ENCODE results near the gene TMEM119. TPM values are rescaled to one million over a fixed set of nuclear protein-coding genes. Genes with fewer than 3 reads are reported as not detected.

TMEM119 gene
- total RNA-seq, 5 donors from 2014 or later (not counting 1 experiment from before 2014, with no cell fraction given): 0.13 to 3.9 (median 0.98) TPM

GRCh38 chr12:108622921-108623514, 25.1 kb upstream of the TMEM119 start:
- H3K4me1 Mint-ChIP-seq: peaks cover 71 to 90% (median 75%) of the 10 kb centered on the region in 3 donors
- Histone ChIP-seq H3K36me3 (ENCODE audit: control insufficient read depth in 2 of 2, extremely low read depth in 1 of 2, insufficient read depth in 1 of 2, low read length in 1 of 2) (peaks cover 29 to 79% of the 10 kb centered on the region in 2 donors), H3K27ac (ENCODE audit: low read length) (peak overlapping the region; percentile 78), H3K27me3 (replicated peaks in 1 of 2; ENCODE audit: control insufficient read depth in 2 of 2, extremely low read depth in 1 of 2, insufficient read depth in 2 of 2, low read length in 1 of 2) (no peaks in the 10 kb centered on the region), H3K4me1 (ENCODE audit: control insufficient read depth in 1 of 2, extremely low read depth in 1 of 2, insufficient read depth in 2 of 2, low read length in 2 of 2) (peaks cover 19 to 76% of the 10 kb centered on the region in 2 experiments), H3K9me3 (no peaks in the 10 kb centered on the region), H3K4me3 (ENCODE audit: control insufficient read depth in 1 of 2, extremely low read depth in 1 of 2, low read length in 1 of 2) (no peak overlapping the region)
- ChIA-PET CTCF (interaction anchor here in 1 of 2 donors (1.1 kb wide), 1 partner anchor 56 kb away, joined by 3 read pairs; no protein-coding TSS in a partner anchor), POLR2A (interaction anchor here in 1 of 2 donors (0.6 kb wide), 1 partner anchor 14 kb away, joined by 7 read pairs; no protein-coding TSS in a partner anchor)
- WGBS (ENCODE audit: insufficient coverage): 97% methylated on average over 12 of the region's 14 CpGs
- H3K36me3 Mint-ChIP-seq: peaks cover 54% of the 10 kb centered on the region
- no peaks in the 10 kb centered on the region for H3K9me3 Mint-ChIP-seq
- no peak for ATAC-seq (replicated peaks in 1 of 4)
- H3K27ac Mint-ChIP-seq: peak overlapping the region; percentile 82 to 90
- H3K4me3 Mint-ChIP-seq: peak overlapping the region in 1 of 3 donors; percentile 57
- DNase-seq: no peak
- no peaks in the 10 kb centered on the region for H3K27me3 Mint-ChIP-seq

- CTCF ChIA-PET: interaction anchor here (0.7 to 1.1 kb wide), 2 partner anchors 56 to 102 kb away, joined by 3 read pairs; no protein-coding TSS in a partner anchor
- Histone ChIP-seq H3K4me3 (ENCODE audit: control insufficient read depth in 1 of 2, extremely low read depth in 1 of 2, low read length in 1 of 2) (no peak overlapping the region), H3K27ac (ENCODE audit: low read length) (peak overlapping the region; percentile 78), H3K27me3 (replicated peaks in 1 of 2; ENCODE audit: control insufficient read depth in 2 of 2, extremely low read depth in 1 of 2, insufficient read depth in 2 of 2, low read length in 1 of 2) (no peaks in the 10 kb centered on the region), H3K36me3 (ENCODE audit: control insufficient read depth in 2 of 2, extremely low read depth in 1 of 2, insufficient read depth in 1 of 2, low read length in 1 of 2) (peaks cover 29 to 73% of the 10 kb centered on the region in 2 donors), H3K4me1 (ENCODE audit: control insufficient read depth in 1 of 2, extremely low read depth in 1 of 2, insufficient read depth in 2 of 2, low read length in 2 of 2) (peaks cover 19 to 76% of the 10 kb centered on the region in 2 experiments), H3K9me3 (no peaks in the 10 kb centered on the region)
- peak in 1 of 4 experiments; percentile 32 for ATAC-seq (replicated peaks in 1 of 4)
- Mint-ChIP-seq H3K4me3 (peak overlapping the region in 1 of 3 donors; percentile 57), H3K9me3 (no peaks in the 10 kb centered on the region), H3K27me3 (no peaks in the 10 kb centered on the region), H3K4me1 (peaks cover 72 to 91% (median 76%) of the 10 kb centered on the region in 3 donors), H3K36me3 (peaks cover 53% of the 10 kb centered on the region), H3K27ac (peak overlapping the region; percentile 82 to 90)
- POLR2A ChIA-PET: interaction anchor here in 1 of 2 donors (0.6 kb wide), 1 partner anchor 14 kb away, joined by 7 read pairs; no protein-coding TSS in a partner anchor
- DNase-seq: peak in 1 of 35 experiments; percentile 46
- 81% methylated on average over 2 of the region's 4 CpGs for WGBS (ENCODE audit: insufficient coverage)
These were observed 24.5 kb upstream of the TMEM119 start for GRCh38 chr12:108622421-108622820.

GRCh38 chr12:108621161-108621560, 23.3 kb upstream of the TMEM119 start:
- Mint-ChIP-seq H3K9me3 (peaks cover 0 to 3% (median 0%) of the 10 kb centered on the region in 3 donors), H3K4me1 (peaks cover 78 to 93% (median 80%) of the 10 kb centered on the region in 3 donors), H3K27ac (peak overlapping the region; percentile 48 to 71), H3K4me3 (peak overlapping the region in 1 of 3 donors; percentile 57), H3K27me3 (no peaks in the 10 kb centered on the region), H3K36me3 (peaks cover 54% of the 10 kb centered on the region)
- Histone ChIP-seq H3K4me1 (ENCODE audit: control insufficient read depth in 1 of 2, extremely low read depth in 1 of 2, insufficient read depth in 2 of 2, low read length in 2 of 2) (peaks cover 23 to 76% of the 10 kb centered on the region in 2 experiments), H3K27ac (ENCODE audit: low read length) (no peak overlapping the region), H3K27me3 (replicated peaks in 1 of 2; ENCODE audit: control insufficient read depth in 2 of 2, extremely low read depth in 1 of 2, insufficient read depth in 2 of 2, low read length in 1 of 2) (no peaks in the 10 kb centered on the region), H3K36me3 (ENCODE audit: control insufficient read depth in 2 of 2, extremely low read depth in 1 of 2, insufficient read depth in 1 of 2, low read length in 1 of 2) (peaks cover 26 to 60% of the 10 kb centered on the region in 2 donors), H3K4me3 (ENCODE audit: control insufficient read depth in 1 of 2, extremely low read depth in 1 of 2, low read length in 1 of 2) (no peak overlapping the region), H3K9me3 (no peaks in the 10 kb centered on the region)
- no peak for ATAC-seq (replicated peaks in 1 of 4)
- 83% methylated on average over 1 of the region's 3 CpGs for WGBS (ENCODE audit: insufficient coverage)
- DNase-seq: no peak
- POLR2A ChIA-PET: interaction anchor here (0.6 to 0.7 kb wide), 2 partner anchors 9 to 12 kb away, joined by 4 to 5 read pairs; no protein-coding TSS in a partner anchor
- CTCF ChIA-PET: interaction anchor here (0.6 to 5.0 kb wide), 4 partner anchors 10 to 109 kb away, joined by 3 to 112 read pairs (median 3); partner anchors contain the start of gene SELPLG (in 1 of the 2)

GRCh38 chr12:108620236-108620879, 22.5 kb upstream of the TMEM119 start:
- Histone ChIP-seq H3K36me3 (ENCODE audit: control insufficient read depth in 2 of 2, extremely low read depth in 1 of 2, insufficient read depth in 1 of 2, low read length in 1 of 2) (peaks cover 26 to 54% of the 10 kb centered on the region in 2 donors), H3K4me1 (ENCODE audit: control insufficient read depth in 1 of 2, extremely low read depth in 1 of 2, insufficient read depth in 2 of 2, low read length in 2 of 2) (peaks cover 22 to 70% of the 10 kb centered on the region in 2 experiments), H3K27me3 (replicated peaks in 1 of 2; ENCODE audit: control insufficient read depth in 2 of 2, extremely low read depth in 1 of 2, insufficient read depth in 2 of 2, low read length in 1 of 2) (no peaks in the 10 kb centered on the region), H3K9me3 (no peaks in the 10 kb centered on the region), H3K27ac (ENCODE audit: low read length) (no peak overlapping the region), H3K4me3 (ENCODE audit: control insufficient read depth in 1 of 2, extremely low read depth in 1 of 2, low read length in 1 of 2) (no peak overlapping the region)
- 84% methylated on average over 3 of the region's 10 CpGs for WGBS (ENCODE audit: insufficient coverage)
- Mint-ChIP-seq H3K4me3 (no peak overlapping the region), H3K27ac (peak overlapping the region; percentile 41 to 75), H3K36me3 (peaks cover 49% of the 10 kb centered on the region), H3K27me3 (no peaks in the 10 kb centered on the region), H3K4me1 (peaks cover 74 to 92% (median 75%) of the 10 kb centered on the region in 3 donors), H3K9me3 (peaks cover 0 to 6% (median 0%) of the 10 kb centered on the region in 3 donors)
- POLR2A ChIA-PET: no interaction called here
- CTCF ChIA-PET: interaction anchor here (0.6 to 5.0 kb wide), 8 partner anchors 9 to 183 kb away, joined by 3 to 112 read pairs (median 3); partner anchors contain the start of genes ISCU (in 1 of the 2) and SELPLG (in 1 of the 2)
- ATAC-seq (replicated peaks in 1 of 4) (no peak), DNase-seq (no peak)

- Histone ChIP-seq H3K4me3 (ENCODE audit: control insufficient read depth in 1 of 2, extremely low read depth in 1 of 2, low read length in 1 of 2) (no peak overlapping the region), H3K9me3 (no peaks in the 10 kb centered on the region), H3K27ac (ENCODE audit: low read length) (no peak overlapping the region), H3K4me1 (ENCODE audit: control insufficient read depth in 1 of 2, extremely low read depth in 1 of 2, insufficient read depth in 2 of 2, low read length in 2 of 2) (peaks cover 22 to 63% of the 10 kb centered on the region in 2 experiments), H3K27me3 (replicated peaks in 1 of 2; ENCODE audit: control insufficient read depth in 2 of 2, extremely low read depth in 1 of 2, insufficient read depth in 2 of 2, low read length in 1 of 2) (no peaks in the 10 kb centered on the region), H3K36me3 (ENCODE audit: control insufficient read depth in 2 of 2, extremely low read depth in 1 of 2, insufficient read depth in 1 of 2, low read length in 1 of 2) (peaks cover 26 to 48% of the 10 kb centered on the region in 2 donors)
- Mint-ChIP-seq H3K27ac (peak overlapping the region; percentile 41 to 75), H3K9me3 (peaks cover 0 to 6% (median 0%) of the 10 kb centered on the region in 3 donors), H3K27me3 (no peaks in the 10 kb centered on the region), H3K4me3 (no peak overlapping the region), H3K36me3 (peaks cover 45% of the 10 kb centered on the region), H3K4me1 (peaks cover 69 to 92% (median 72%) of the 10 kb centered on the region in 3 donors)
- DNase-seq: no peak
- POLR2A ChIA-PET: no interaction called here
- 92% methylated on average over 11 of the region's 14 CpGs for WGBS (ENCODE audit: insufficient coverage)
- no peak for ATAC-seq (replicated peaks in 1 of 4)
- CTCF ChIA-PET: interaction anchor here (0.6 to 5.0 kb wide), 14 partner anchors 10 to 1068 kb away, joined by 3 to 140 read pairs (median 8); partner anchors contain the start of genes ISCU (in 2 of the 2), SART3 (in 1 of the 2) and SELPLG (in 1 of the 2)
These were observed 21.7 kb upstream of the TMEM119 start for GRCh38 chr12:108619369-108620160.

Data from T-cell (primary cell).